Loucy (cell line): ENCODE data around the gene SLC26A1.

ENCODE experiments used
- EZH2phosphoT487 ChIP-seq: fragments of 200-600 bp; IDR thresholded peaks from 2 replicates; pipeline ENCODE4 v1.6.1; 2018; ENCODE audit warnings: antibody characterized with exemption, mild to moderate bottlenecking, moderate library complexity, borderline replicate concordance
- TF ChIP-seq, protein P1 (sequence below): fragments of 200-600 bp; sonication (generic); conservative IDR thresholded peaks from 2 replicates; pipeline ENCODE4 v1.5.1; 2014; ENCODE audit warnings: mild to moderate bottlenecking, antibody characterized with exemption, low read length

DNA sequence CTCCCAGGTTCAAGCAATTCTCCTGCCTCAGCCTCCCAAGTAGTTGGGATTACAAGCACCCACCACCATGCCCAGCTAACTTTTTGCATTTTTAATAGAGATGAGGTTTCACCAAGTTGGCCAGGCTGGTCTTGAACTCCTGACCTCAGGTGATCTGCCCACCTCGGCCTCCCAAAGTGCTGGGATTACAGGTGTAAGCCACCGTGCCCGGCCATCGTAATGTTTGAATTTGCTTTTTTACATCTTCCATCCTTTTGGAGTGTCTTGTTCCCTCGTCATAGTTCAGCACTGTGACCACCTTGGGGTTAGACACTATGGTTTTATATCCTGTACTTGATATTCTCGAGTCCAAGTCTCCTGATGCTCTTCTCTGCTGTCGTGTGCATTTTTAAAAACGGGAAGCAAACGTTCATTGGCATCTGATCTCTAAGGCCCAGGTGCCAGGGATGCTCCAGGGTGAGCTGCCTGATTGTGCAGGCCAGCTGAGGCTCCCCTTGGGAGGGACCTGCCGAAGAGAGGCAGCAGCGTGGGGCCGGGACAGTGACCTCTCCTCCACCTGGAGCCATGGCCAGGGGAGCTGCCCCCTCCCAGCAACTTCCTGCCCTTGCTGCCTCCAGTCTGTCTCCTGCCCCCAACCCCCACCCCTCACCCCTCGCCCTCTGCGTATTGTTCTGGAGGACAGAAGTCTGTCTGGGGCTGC is 36.5 kb downstream of the SLC26A1 start:
- TF ChIP-seq, protein P1, sequence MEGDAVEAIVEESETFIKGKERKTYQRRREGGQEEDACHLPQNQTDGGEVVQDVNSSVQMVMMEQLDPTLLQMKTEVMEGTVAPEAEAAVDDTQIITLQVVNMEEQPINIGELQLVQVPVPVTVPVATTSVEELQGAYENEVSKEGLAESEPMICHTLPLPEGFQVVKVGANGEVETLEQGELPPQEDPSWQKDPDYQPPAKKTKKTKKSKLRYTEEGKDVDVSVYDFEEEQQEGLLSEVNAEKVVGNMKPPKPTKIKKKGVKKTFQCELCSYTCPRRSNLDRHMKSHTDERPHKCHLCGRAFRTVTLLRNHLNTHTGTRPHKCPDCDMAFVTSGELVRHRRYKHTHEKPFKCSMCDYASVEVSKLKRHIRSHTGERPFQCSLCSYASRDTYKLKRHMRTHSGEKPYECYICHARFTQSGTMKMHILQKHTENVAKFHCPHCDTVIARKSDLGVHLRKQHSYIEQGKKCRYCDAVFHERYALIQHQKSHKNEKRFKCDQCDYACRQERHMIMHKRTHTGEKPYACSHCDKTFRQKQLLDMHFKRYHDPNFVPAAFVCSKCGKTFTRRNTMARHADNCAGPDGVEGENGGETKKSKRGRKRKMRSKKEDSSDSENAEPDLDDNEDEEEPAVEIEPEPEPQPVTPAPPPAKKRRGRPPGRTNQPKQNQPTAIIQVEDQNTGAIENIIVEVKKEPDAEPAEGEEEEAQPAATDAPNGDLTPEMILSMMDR: no peak
- no peak for TF ChIP-seq EZH2phosphoT487
